ENCODE measurements around the gene TTC9B. TPM values are rescaled to one million over a fixed set of nuclear protein-coding genes. Genes with fewer than 3 reads are reported as not detected.
"Not testable (repeated sequence)": the region's sequence is repeated elsewhere in the genome, so short reads cannot be mapped to it uniquely, and the experiment has no call there.

TTC9B gene
- total RNA-seq, 1 experiment from 2014 or later, result not detected

- H3K4me3 ChIP-seq, H3K36me3 ChIP-seq, H3K9me3 ChIP-seq, H3K27me3 ChIP-seq, DNase-seq: not testable (repeated sequence)
Observed at GRCh38 chr19:40170303-40170989, 47.7 kb downstream of the TTC9B start.

GRCh38 chr19:40169482-40170302 is 48.5 kb downstream of the TTC9B start:
- not testable (repeated sequence) for H3K9me3 ChIP-seq, H3K27me3 ChIP-seq, H3K4me3 ChIP-seq, DNase-seq, H3K36me3 ChIP-seq

Other genes with a start within 250 kb of the TTC9B start
- gene PSMC4, start 247.2 kb downstream of the TTC9B start, total RNA-seq (2014; rRNA removed; shearing (Covaris generic); ENCODE audit: low replicate concordance), result 312 and 327 TPM in 2 replicates
- gene ZNF546, start 221.3 kb downstream of the TTC9B start, total RNA-seq (2014; rRNA removed; shearing (Covaris generic); ENCODE audit: low replicate concordance), result 2.2 and 5.7 TPM in 2 replicates
- 1.3 and 3.6 TPM in 2 replicates for gene ZNF780B, start 162.2 kb downstream of the TTC9B start, total RNA-seq (2014; rRNA removed; shearing (Covaris generic); ENCODE audit: low replicate concordance)
- 1.5 and 61.0 TPM in 2 replicates for gene ZNF780A, start 127.4 kb downstream of the TTC9B start, total RNA-seq (2014; rRNA removed; shearing (Covaris generic); ENCODE audit: low replicate concordance)
- 4.2 and 13.8 TPM in 2 replicates for gene MAP3K10, start 27.0 kb downstream of the TTC9B start, total RNA-seq (2014; rRNA removed; shearing (Covaris generic); ENCODE audit: low replicate concordance)
- not detected in 2 replicates for gene CCNP, start 8.3 kb upstream of the TTC9B start, total RNA-seq (2014; rRNA removed; shearing (Covaris generic); ENCODE audit: low replicate concordance)
- gene AKT2, start 67.0 kb upstream of the TTC9B start, total RNA-seq (2014; rRNA removed; shearing (Covaris generic); ENCODE audit: low replicate concordance), result 104 and 131 TPM in 2 replicates
- gene C19orf47, start 130.0 kb upstream of the TTC9B start, total RNA-seq (2014; rRNA removed; shearing (Covaris generic); ENCODE audit: low replicate concordance), result 27.0 and 37.3 TPM in 2 replicates
- gene PLD3, start 130.3 kb upstream of the TTC9B start, total RNA-seq (2014; rRNA removed; shearing (Covaris generic); ENCODE audit: low replicate concordance), result 141 and 144 TPM in 2 replicates
- gene HIPK4, start 171.8 kb upstream of the TTC9B start, total RNA-seq (2014; rRNA removed; shearing (Covaris generic); ENCODE audit: low replicate concordance), result 0.22 and 0.69 TPM in 2 replicates
- 5.6 and 6.3 TPM in 2 replicates for gene PRX, start 195.0 kb upstream of the TTC9B start, total RNA-seq (2014; rRNA removed; shearing (Covaris generic); ENCODE audit: low replicate concordance)
- gene SERTAD1, start 207.6 kb upstream of the TTC9B start, total RNA-seq (2014; rRNA removed; shearing (Covaris generic); ENCODE audit: low replicate concordance), result 19.1 and 35.3 TPM in 2 replicates
- 15.9 and 38.3 TPM in 2 replicates for gene SERTAD3, start 226.0 kb upstream of the TTC9B start, total RNA-seq (2014; rRNA removed; shearing (Covaris generic); ENCODE audit: low replicate concordance)
- gene BLVRB, start 247.4 kb upstream of the TTC9B start, total RNA-seq (2014; rRNA removed; shearing (Covaris generic); ENCODE audit: low replicate concordance), result 140 and 179 TPM in 2 replicates
- gene SPTBN4, start 248.6 kb upstream of the TTC9B start, total RNA-seq (2014; rRNA removed; shearing (Covaris generic); ENCODE audit: low replicate concordance), result 0.16 and 3.0 TPM in 2 replicates